Ovary (tissue), 9 donors: ENCODE data around the gene QSOX2. TPM values are rescaled to one million over a fixed set of nuclear protein-coding genes. Genes with fewer than 3 reads are reported as not detected.

Experiments used
- DNase-seq, 5 donors: peaks; one replicate each; pipeline ENCODE4 v3.0.0-alpha.2; 2019 to 2020
- H3K27ac ChIP-seq, 2 donors: fragments of 200-600 bp; one replicate each; pipeline versions ENCODE4 v1.5.1 to v1.8.0; 2019 to 2022
- H3K27me3 ChIP-seq: fragments of 200-600 bp; one replicate; pipeline ENCODE4 v1.8.0; 2022
- H3K36me3 ChIP-seq: fragments of 200-600 bp; sonication (generic); one replicate; pipeline ENCODE4 v1.5.1; 2019
- H3K4me1 ChIP-seq: one replicate; pipeline ENCODE4 v1.8.1; 2013; ENCODE audit warnings: mild to moderate bottlenecking, moderate library complexity; ENCODE audit not compliant: insufficient read depth
- H3K4me3 ChIP-seq: fragments of 200-600 bp; sonication (generic); one replicate; pipeline ENCODE4 v1.5.1; 2017
- H3K9me3 ChIP-seq, 2 donors: fragments of 200-600 bp in 1 of 2; sonication (generic) in 1 of 2; one replicate each; pipeline versions ENCODE4 v1.5.1 to v1.8.1; 2013 to 2019; ENCODE audit warnings: mild to moderate bottlenecking in 1 of 2, moderate library complexity in 1 of 2
- EP300 ChIP-seq: sonication (generic); formaldehyde crosslinking; IDR thresholded peaks from one replicate; pipeline ENCODE4 v1.6.1; 2017; ENCODE audit warnings: antibody characterized with exemption
- POLR2A ChIP-seq: fragments of 450-650 bp; IDR thresholded peaks from one replicate; pipeline ENCODE4 v1.6.1; 2017; ENCODE audit warnings: antibody characterized with exemption, mild to moderate bottlenecking, moderate library complexity
- WGBS, 3 donors: extraction: QIAGEN DNeasy Blood & Tissue Kit in 1 of 3; methylation state at CpG; one replicate each; pipeline versions ENCODE4 v1.1.5 to v1.1.7; 2013 to 2017; 5-methylcytosine and 5-hydroxymethylcytosine counted together
- intact Hi-C, 4 donors: fragments of 100-400 bp; cut with DNase I; formaldehyde crosslinking; loops; one replicate each; pipeline versions ENCODE4 v1.11.0 to v1.15.1; 2022 to 2023
- polyA plus RNA-seq, 2 donors: library from polyadenylated mRNA; stranded (reverse); fragments of 200-250 nt in 1 of 2; fragments of 350-450 nt in 1 of 2; fragmentation: Illumina TruSeq in 1 of 2; extraction: RNeasy Lipid Tissue Mini Kit (QIAGEN cat#74804) in 1 of 2; gene quantifications; one replicate each; pipeline ENCODE4 v1.2.3, GENCODE V29; 2013 to 2014
- total RNA-seq, 7 donors: library from RNA; depleted of rRNA in 2 of 7; stranded (reverse); fragments of >200 nt in 2 of 7; fragmentation: NEBNext Ultra II Directional in 3 of 7; extraction: Animal tissue kit (Norgen Biotek cat#: 25700) in 3 of 7; gene quantifications; one replicate each; pipeline versions ENCODE4 v1.1.0 to v1.2.4, GENCODE V29; 2016 to 2023
- TF ChIP-seq, protein P1 (sequence below), 3 donors: fragments of 450-650 bp in 2 of 3; fragments of 200-600 bp in 1 of 3; IDR thresholded peaks; one replicate each; pipeline versions ENCODE4 v1.5.1 to v1.8.0; 2016 to 2022; ENCODE audit warnings: antibody characterized with exemption in 3 of 3, mild to moderate bottlenecking in 1 of 3
- donor health status: DM: no; HTN: no; CAD: no; lungs with moderate emphysema.
- donor health status: DM: no; HTN: no; CAD: no.
- donor health status: Bipolar disorder and iron deficiency.
- donor health status: DM: yes; HTN: yes; CAD: no.
- donor health status: DM: no; HTN: no; CAD: no.
- donor health status: DM: yes; HTN: yes; CAD: no.

Gene QSOX2
- total and polyA plus RNA-seq, 9 donors, result 5.6 to 14.3 (median 7.8) TPM

DNA sequence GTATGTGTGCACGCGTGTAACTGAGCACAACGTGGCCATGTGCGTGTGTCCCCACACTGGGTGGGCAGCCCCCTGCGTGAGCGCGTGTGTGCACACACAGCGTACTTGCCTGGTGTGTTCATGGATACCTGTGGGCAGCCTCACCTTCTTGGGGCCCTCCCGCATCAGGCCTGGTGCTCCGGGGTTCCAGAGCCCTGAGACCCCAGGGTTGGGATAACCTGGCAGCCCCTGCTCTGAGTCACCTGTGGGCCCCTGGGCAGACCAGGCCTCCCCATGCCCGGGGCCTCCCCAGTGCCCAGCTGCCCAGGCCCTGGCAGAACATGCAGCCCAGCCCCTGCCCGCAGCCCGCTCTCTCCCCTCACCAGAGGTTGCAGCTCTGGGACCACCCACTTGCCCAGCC lies 65.9 kb downstream of the QSOX2 start:
- Histone ChIP-seq H3K4me1 (no peaks in the 10 kb centered on the region), H3K4me3 (no peak overlapping the region), H3K27ac (no peak overlapping the region), H3K9me3 (no peaks in the 10 kb centered on the region), H3K27me3 (no peaks in the 10 kb centered on the region), H3K36me3 (no peaks in the 10 kb centered on the region)
- no peak for DNase-seq
- 89 to 93% (median 91%) methylated on average over 13 of the region's 13 CpGs for WGBS, 3 donors
- TF ChIP-seq, protein P1, sequence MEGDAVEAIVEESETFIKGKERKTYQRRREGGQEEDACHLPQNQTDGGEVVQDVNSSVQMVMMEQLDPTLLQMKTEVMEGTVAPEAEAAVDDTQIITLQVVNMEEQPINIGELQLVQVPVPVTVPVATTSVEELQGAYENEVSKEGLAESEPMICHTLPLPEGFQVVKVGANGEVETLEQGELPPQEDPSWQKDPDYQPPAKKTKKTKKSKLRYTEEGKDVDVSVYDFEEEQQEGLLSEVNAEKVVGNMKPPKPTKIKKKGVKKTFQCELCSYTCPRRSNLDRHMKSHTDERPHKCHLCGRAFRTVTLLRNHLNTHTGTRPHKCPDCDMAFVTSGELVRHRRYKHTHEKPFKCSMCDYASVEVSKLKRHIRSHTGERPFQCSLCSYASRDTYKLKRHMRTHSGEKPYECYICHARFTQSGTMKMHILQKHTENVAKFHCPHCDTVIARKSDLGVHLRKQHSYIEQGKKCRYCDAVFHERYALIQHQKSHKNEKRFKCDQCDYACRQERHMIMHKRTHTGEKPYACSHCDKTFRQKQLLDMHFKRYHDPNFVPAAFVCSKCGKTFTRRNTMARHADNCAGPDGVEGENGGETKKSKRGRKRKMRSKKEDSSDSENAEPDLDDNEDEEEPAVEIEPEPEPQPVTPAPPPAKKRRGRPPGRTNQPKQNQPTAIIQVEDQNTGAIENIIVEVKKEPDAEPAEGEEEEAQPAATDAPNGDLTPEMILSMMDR (IDR thresholded peaks at IDR 0.05), result no peak
- TF ChIP-seq EP300 (no peak), POLR2A (no peak)
- intact Hi-C loops, result loop anchor here in 1 of 4 donors (10.0 kb wide), 1 partner anchor 105 kb away; no protein-coding TSS in a partner anchor

DNA sequence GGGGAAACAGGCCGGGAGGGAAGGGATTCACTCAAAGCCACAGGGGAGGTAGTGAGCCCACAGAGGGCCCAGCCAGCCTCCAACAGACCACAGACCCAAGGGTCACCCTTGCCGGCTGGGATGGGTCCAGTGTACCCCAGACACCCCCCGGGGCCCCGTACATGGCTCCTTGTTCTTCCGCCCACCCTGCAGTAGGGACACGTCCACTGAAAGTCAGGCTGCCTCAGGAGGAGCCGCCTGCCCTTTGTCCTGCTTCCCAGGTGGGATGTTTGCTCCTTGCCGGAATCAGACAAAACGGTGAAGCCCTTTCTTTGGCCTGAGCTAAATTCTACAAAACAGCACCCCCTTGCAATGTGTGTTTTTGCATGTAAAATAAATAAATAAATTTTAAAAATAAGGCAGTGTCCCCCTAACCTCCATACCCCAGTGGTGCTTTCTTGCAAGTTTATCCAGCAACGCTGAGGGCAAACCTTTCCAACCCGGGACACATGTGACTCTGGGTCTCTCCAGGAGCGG lies 66.5 kb downstream of the QSOX2 start:
- TF ChIP-seq POLR2A (no peak), EP300 (no peak)
- TF ChIP-seq, protein P1 (IDR thresholded peaks at IDR 0.05), result no peak
- Histone ChIP-seq H3K4me1 (no peaks in the 10 kb centered on the region), H3K27me3 (no peaks in the 10 kb centered on the region), H3K4me3 (no peak overlapping the region), H3K36me3 (no peaks in the 10 kb centered on the region), H3K27ac (no peak overlapping the region), H3K9me3 (no peaks in the 10 kb centered on the region)
- intact Hi-C loops, result loop anchor here in 1 of 4 donors (10.0 kb wide), 1 partner anchor 106 kb away; no protein-coding TSS in a partner anchor
- DNase-seq, result no peak
- WGBS, 3 donors, result 41 to 53% (median 52%) methylated on average over 12 of the region's 12 CpGs

DNA sequence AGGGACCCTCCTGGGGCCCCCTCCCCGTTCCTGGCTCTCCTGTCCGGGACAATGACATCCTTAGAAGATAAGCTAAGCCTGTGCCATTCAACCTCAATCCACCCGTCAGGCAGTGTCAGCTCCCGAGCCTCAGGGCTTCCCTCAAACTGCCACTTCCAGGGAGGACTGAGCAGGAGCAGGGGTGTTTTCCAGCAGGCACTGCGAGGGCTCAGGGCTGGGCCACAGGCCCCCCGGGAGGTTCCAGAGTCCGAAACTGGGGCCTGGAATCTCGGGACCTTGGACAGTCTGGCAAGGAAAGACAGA lies 66.9 kb downstream of the QSOX2 start:
- no peaks in the 10 kb centered on the region for H3K4me1 ChIP-seq
- H3K27me3 ChIP-seq, result no peaks in the 10 kb centered on the region
- no peak overlapping the region for H3K27ac ChIP-seq
- intact Hi-C loops, result loop anchor here in 1 of 4 donors (10.0 kb wide), 1 partner anchor 106 kb away; no protein-coding TSS in a partner anchor
- TF ChIP-seq POLR2A (no peak), EP300 (no peak)
- TF ChIP-seq, protein P1 (IDR thresholded peaks at IDR 0.05), result no peak
- H3K4me3 ChIP-seq, result no peak overlapping the region
- H3K36me3 ChIP-seq, result no peaks in the 10 kb centered on the region
- no peaks in the 10 kb centered on the region for H3K9me3 ChIP-seq
- no peak for DNase-seq
- 29 to 57% (median 47%) methylated on average over 7 to 8 of the region's 8 CpGs for WGBS, 3 donors

DNA sequence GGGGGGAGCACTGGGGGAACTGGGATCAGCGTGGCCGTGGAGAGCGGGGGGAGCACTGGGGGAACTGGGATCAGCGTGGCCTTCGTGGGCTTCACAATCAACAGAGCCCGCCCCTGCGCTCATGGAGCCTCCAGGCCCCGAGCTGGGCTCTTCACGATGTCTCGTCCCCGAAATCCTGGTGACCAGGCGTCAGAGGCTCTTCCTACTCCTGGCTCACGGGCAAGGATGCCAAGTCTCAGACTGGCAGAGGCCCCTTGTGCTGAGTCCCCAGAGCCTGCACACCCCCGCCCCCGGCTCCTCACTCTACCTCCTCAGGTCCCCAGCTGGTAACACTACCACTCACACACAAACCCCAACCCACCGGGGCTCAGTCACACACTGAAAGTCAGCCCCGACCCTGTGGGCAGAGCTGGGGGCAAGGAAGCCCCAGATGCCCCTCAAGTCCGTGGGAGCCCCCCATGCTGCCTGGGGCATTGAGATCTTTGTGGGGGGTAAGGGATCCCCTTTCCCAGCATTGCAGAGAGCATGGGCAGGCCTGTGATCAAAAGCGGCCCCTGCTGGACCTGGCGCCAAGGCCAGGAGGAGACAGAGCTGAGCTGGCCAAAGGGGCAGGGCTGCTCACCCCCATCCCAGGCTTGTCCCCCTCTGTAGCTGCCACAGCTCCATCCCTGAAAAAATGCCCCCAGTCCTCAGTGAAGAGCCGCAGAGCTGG lies 67.4 kb downstream of the QSOX2 start:
- H3K27me3 ChIP-seq, result no peaks in the 10 kb centered on the region
- no peaks in the 10 kb centered on the region for H3K9me3 ChIP-seq
- H3K27ac ChIP-seq, result no peak overlapping the region
- 78 to 84% (median 84%) methylated on average over 21 of the region's 21 CpGs for WGBS, 3 donors
- intact Hi-C loops, result loop anchor here in 1 of 4 donors (10.0 kb wide), 1 partner anchor 107 kb away; no protein-coding TSS in a partner anchor
- no peaks in the 10 kb centered on the region for H3K36me3 ChIP-seq
- no peak overlapping the region for H3K4me3 ChIP-seq
- no peaks in the 10 kb centered on the region for H3K4me1 ChIP-seq
- TF ChIP-seq EP300 (no peak), POLR2A (no peak)
- TF ChIP-seq, protein P1 (IDR thresholded peaks at IDR 0.05), result no peak
- no peak for DNase-seq
